K562 (cell line): ENCODE data around the gene RMC1. TPM values are rescaled to one million over a fixed set of nuclear protein-coding genes. Genes with fewer than 3 reads are reported as not detected.

Experiments used
- ATAC-seq: fragments of 200-7000 bp; cut with Tn5 transposase; 3 replicates; pipeline ENCODE4 v1.9.1; 2020; ENCODE audit warnings: moderate library complexity
- BruUV-seq: library from RNA; stranded (reverse); fragments of 400-500 nt; replicated peaks from 2 replicates; lab custom pipeline; 2021; lab: Mats Ljungman, UMichigan
- CTCF ChIA-PET: fragments of 300-600 bp; formaldehyde crosslinking; extraction: SDS; loops from one replicate; lab custom pipeline; 2021; ENCODE audit warnings: low intra/inter-chr PET ratio; lab: Yijun Ruan, JAX
- POLR2A ChIA-PET: fragments of 300-600, 350-650 bp; sonication (Branson Sonifier 250); formaldehyde crosslinking; extraction: SDS; loops from one replicate; lab custom pipeline; 2021; ENCODE audit warnings: antibody characterized with exemption, inconsistent platforms; lab: Yijun Ruan, JAX
- DNase-seq, 4 experiments: peaks; one replicate each; pipeline versions ENCODE4 v3.0.0 to v3.0.0-alpha.2; 2011 to 2018; ENCODE audit warnings: low spot score in 3 of 4, mixed read lengths in 3 of 4; ENCODE audit errors: extremely low read depth in 1 of 4
- FAIRE-seq: peaks from 2 replicates; lab custom pipeline; 2011; peaks lifted over from hg19 to GRCh38; lab: Jason Lieb, UNC
- H2AFZ ChIP-seq: 2 replicates; pipeline ENCODE4 v1.6.0; 2011; ENCODE audit warnings: low read depth, low read length, control low read depth, inconsistent platforms
- H3K27ac ChIP-seq: fragments of 200-600 bp; 3 replicates; pipeline ENCODE4 v1.8.0; 2011; ENCODE audit warnings: low read depth, mild to moderate bottlenecking, control low read depth, inconsistent platforms, low read length, moderate library complexity, mixed read lengths; ENCODE audit errors: extremely low read depth
- H3K27me3 ChIP-seq, 2 experiments: fragments of 300-600 bp in 1 of 2; 2 replicates in 1 of 2; 3 replicates in 1 of 2; pipeline versions ENCODE4 v1.6.0 to v1.8.0; 2011; ENCODE audit warnings: inconsistent platforms in 2 of 2, low read length in 2 of 2, mild to moderate bottlenecking in 1 of 2, mixed read lengths in 1 of 2, moderate library complexity in 1 of 2; ENCODE audit not compliant: control insufficient read depth in 2 of 2, insufficient read depth in 2 of 2
- H3K36me3 ChIP-seq: fragments of 300-600 bp; 3 replicates; pipeline ENCODE4 v1.8.0; 2011; ENCODE audit warnings: mild to moderate bottlenecking, low read length, inconsistent platforms; ENCODE audit not compliant: control insufficient read depth, insufficient read depth
- H3K4me1 ChIP-seq, 2 experiments: fragments of 200-600 bp in 1 of 2; replicated peaks in 1 of 2; 2 replicates in 1 of 2; 3 replicates in 1 of 2; pipeline versions ENCODE4 v1.5.1 to v1.8.0; 2011; ENCODE audit warnings: inconsistent platforms in 2 of 2, low read length in 2 of 2, mild to moderate bottlenecking in 1 of 2, mixed read lengths in 1 of 2, moderate library complexity in 1 of 2; ENCODE audit not compliant: control insufficient read depth in 2 of 2, insufficient read depth in 2 of 2
- H3K4me2 ChIP-seq: 2 replicates; pipeline ENCODE4 v1.6.1; 2011; ENCODE audit warnings: low read length, control low read depth, inconsistent platforms, mixed read lengths; ENCODE audit not compliant: insufficient read depth
- H3K4me3 ChIP-seq: fragments of 200-600 bp; sonication (generic), shearing (Covaris generic); 2 replicates; pipeline ENCODE4 v1.5.1; 2016; ENCODE audit warnings: control low read depth, inconsistent platforms
- H3K79me2 ChIP-seq: fragments of 200-600 bp; 3 replicates; pipeline ENCODE4 v1.8.0; 2011; ENCODE audit warnings: low read length, inconsistent platforms; ENCODE audit not compliant: control insufficient read depth, insufficient read depth
- H3K9ac ChIP-seq, 2 experiments: 2 replicates each; pipeline versions ENCODE4 v1.6.0 to v1.6.1; 2011; ENCODE audit warnings: low read depth in 2 of 2, low read length in 2 of 2, control low read depth in 1 of 2, inconsistent platforms in 1 of 2, mild to moderate bottlenecking in 1 of 2, mixed read lengths in 1 of 2; ENCODE audit not compliant: insufficient read depth in 1 of 2
- H3K9me1 ChIP-seq: one replicate; pipeline ENCODE4 v1.6.0; 2011; ENCODE audit warnings: inconsistent platforms, mild to moderate bottlenecking, low read length, moderate library complexity; ENCODE audit not compliant: control insufficient read depth, insufficient read depth
- H3K9me3 ChIP-seq: replicated peaks from 2 replicates; pipeline ENCODE4 v1.5.1; 2011; ENCODE audit warnings: low read depth, low read length, inconsistent platforms; ENCODE audit not compliant: control insufficient read depth, insufficient read depth
- H4K20me1 ChIP-seq: replicated peaks from 2 replicates; pipeline ENCODE4 v1.6.1; 2011; ENCODE audit warnings: low read length, inconsistent platforms, mixed read lengths; ENCODE audit not compliant: control insufficient read depth, insufficient read depth
- CEBPB ChIP-seq: fragments of 450-650 bp; IDR thresholded peaks from 2 replicates; pipeline ENCODE4 v1.6.1; 2016; ENCODE audit warnings: missing genetic modification characterization, missing compliant biosample characterization
- CXXC5 ChIP-seq: fragments of 250-450 bp; sonication (Bioruptor Pico); IDR thresholded peaks from 2 replicates; pipeline ENCODE4 v1.8.0; 2022; ENCODE audit warnings: inconsistent platforms, mild to moderate bottlenecking, moderate library complexity
- HMG20B ChIP-seq: fragments of 250-450 bp; sonication (Bioruptor Pico); IDR thresholded peaks from 2 replicates; pipeline ENCODE4 v1.5.0; 2021; ENCODE audit warnings: mild to moderate bottlenecking
- POLR2B ChIP-seq: fragments of 450-650 bp; IDR thresholded peaks from 2 replicates; pipeline ENCODE4 v1.6.1; 2018; ENCODE audit warnings: low read depth; ENCODE audit not compliant: partially characterized antibody
- SPI1 ChIP-seq: IDR thresholded peaks from 2 replicates; pipeline ENCODE4 v1.6.1; 2011; ENCODE audit warnings: low read depth, low read length, control low read depth, borderline replicate concordance
- TCF15 ChIP-seq: fragments of 250-450 bp; sonication (Bioruptor Pico); IDR thresholded peaks from 2 replicates; pipeline ENCODE4 v1.8.0; 2022; ENCODE audit warnings: moderate library complexity, mild to moderate bottlenecking, inconsistent platforms
- ZNF398 ChIP-seq: fragments of 250-450 bp; sonication (Bioruptor Pico); IDR thresholded peaks from 2 replicates; pipeline ENCODE4 v1.8.0; 2021; ENCODE audit warnings: moderate library complexity, mild to moderate bottlenecking, inconsistent platforms
- WGBS: fragments of 100-300 bp; shearing (Covaris generic); methylation state at CpG from one replicate; pipeline ENCODE4 v1.1.6; 2016; ENCODE audit warnings: low coverage, mixed read lengths; ENCODE audit not compliant: insufficient coverage; ENCODE audit errors: missing lambda C conversion rate; 5-methylcytosine and 5-hydroxymethylcytosine counted together
- in situ Hi-C: fragments of 300-500 bp; cut with MboI; formaldehyde crosslinking; loops from 4 replicates; pipeline ENCODE4 v1.15.0; 2018; ENCODE audit warnings: inconsistent platforms, mixed read lengths
- intact Hi-C: fragments of 100-400 bp; cut with micrococcal nuclease; formaldehyde crosslinking; loops from 2 replicates; pipeline ENCODE4 v1.14.2; 2022
- polyA plus RNA-seq, 8 experiments: library from polyadenylated mRNA; depleted of rRNA in 4 of 8; stranded (reverse) in 5 of 8; unstranded in 3 of 8; fragments of >200 nt; fragmentation: Nextera tagmentation in 2 of 8; fragmentation: Illumina TruSeq in 1 of 8; extraction: Ambion mirVana in 2 of 8; extraction: Trizol in 1 of 8; gene quantifications; 2 replicates each; pipeline versions ENCODE4 v1.2.1 to v1.2.3, GENCODE V29; 2011 to 2014; ENCODE audit warnings: inconsistent platforms in 1 of 8, missing spikeins in 1 of 8
- total RNA-seq, 7 experiments: library from RNA; depleted of rRNA in 6 of 7; stranded (reverse); fragments of >200 nt in 6 of 7; fragmentation: Illumina TruSeq in 2 of 7; extraction: Trizol in 2 of 7; gene quantifications; 2 replicates each; pipeline versions ENCODE4 v1.2.1 to v1.2.3, GENCODE V29; 2011 to 2021; ENCODE audit warnings: low replicate concordance in 1 of 7

The RMC1 gene
- total and polyA plus RNA-seq, 9 of the 15 experiments (the other 6 are each of a cell fraction or from before 2014, with no cell fraction given): 7.5 to 42.4 (median 35.5) TPM

- no peak for TF ChIP-seq ZNF398
- TF ChIP-seq TCF15 (CRISPR knock-in tag): no peak
- no peak for TF ChIP-seq SPI1
These were observed 39.1 kb downstream of the RMC1 start (continued) for GRCh38 chr18:23542461-23542860.

GRCh38 chr18:23545247-23545789, 42.0 kb downstream of the RMC1 start:
- Histone ChIP-seq H3K9me3 (no peaks in the 10 kb centered on the region), H3K79me2 (no peaks in the 10 kb centered on the region), H3K9me1 (no peaks in the 10 kb centered on the region), H3K27me3 (no peaks in the 10 kb centered on the region), H3K9ac (no peak overlapping the region), H3K4me2 (no peak overlapping the region), H3K4me3 (no peak overlapping the region), H2AFZ (no peak overlapping the region), H3K27ac (no peak overlapping the region), H4K20me1 (peaks cover 18% of the 10 kb centered on the region), H3K4me1 (peaks cover 5 to 16% of the 10 kb centered on the region in 2 experiments), H3K36me3 (peaks cover 81% of the 10 kb centered on the region)
- in situ Hi-C loops (no loop called here), intact Hi-C loops (no loop called here)
- no peak for TF ChIP-seq CXXC5 (CRISPR knock-in tag)
- no peak for TF ChIP-seq HMG20B
- TF ChIP-seq POLR2B: no peak
- 0 out of 2 replicates have a peak, but pooled peaks have one; percentile 22 for TF ChIP-seq CEBPB (tag)
- DNase-seq (no peak), ATAC-seq (no peak), FAIRE-seq (no peak)
- ChIA-PET POLR2A (interaction anchor here (1.4 kb wide), 1 partner anchor 8 kb away, joined by 5 read pairs; no protein-coding TSS in a partner anchor), CTCF (interaction anchor here (0.6 kb wide), 1 partner anchor 573 kb away, joined by 4 read pairs; no protein-coding TSS in a partner anchor)
- WGBS: 93% methylated on average over 13 of the region's 13 CpGs
- BruUV-seq: no TSS peak
